Cerebellar cortex (tissue), 1 donor: ENCODE data around the gene STT3A.
A peak's percentile ranks its signal among the peaks of the same experiment; 100 is the strongest.

Source experiments
- DNase-seq: peaks from one replicate; pipeline ENCODE4 v3.0.0-alpha.2; 2015; ENCODE audit warnings: low spot score

The STT3A gene

GRCh38 chr11:125588505-125588904, 4.1 kb upstream of the STT3A start:
- no peak for DNase-seq

- DNase-seq = no peak
Observed at GRCh38 chr11:125591649-125592304, 875 bp upstream of the STT3A start.

DNA sequence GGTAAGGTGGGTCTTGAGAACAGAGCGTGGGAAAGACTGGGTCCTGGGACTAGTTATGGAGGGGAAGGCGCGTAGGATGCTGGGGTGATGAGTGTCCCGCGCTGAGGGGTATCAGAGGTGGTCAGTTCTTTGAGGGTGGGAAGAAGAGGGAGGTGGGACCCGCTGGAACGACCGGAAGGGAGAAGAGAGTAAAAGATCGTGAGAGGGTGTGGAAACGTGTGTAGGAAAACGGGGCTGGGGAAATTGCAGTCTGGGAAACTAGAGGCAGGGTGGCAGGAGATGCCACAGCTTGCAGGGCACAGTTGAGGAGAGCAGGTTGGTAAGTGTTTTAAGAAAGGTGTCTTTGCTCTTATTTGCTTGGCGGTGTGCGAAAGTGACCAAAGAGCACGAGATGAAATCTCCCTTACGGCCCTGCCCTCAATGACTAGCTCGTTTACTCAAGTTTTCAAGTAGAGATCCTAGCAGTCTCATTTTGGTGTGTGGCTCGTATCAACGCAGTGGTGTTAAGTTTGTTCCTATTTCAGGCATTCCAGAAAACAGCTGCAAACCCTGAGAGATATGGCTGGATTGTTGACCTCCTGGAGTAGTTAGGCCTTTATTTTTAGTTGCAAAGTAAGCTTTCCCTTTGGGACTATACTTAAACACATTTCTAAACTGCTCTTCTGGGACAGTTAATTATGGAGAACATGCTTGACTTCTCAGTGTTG, 615 bp downstream of the STT3A start:
- no peak for DNase-seq

DNA sequence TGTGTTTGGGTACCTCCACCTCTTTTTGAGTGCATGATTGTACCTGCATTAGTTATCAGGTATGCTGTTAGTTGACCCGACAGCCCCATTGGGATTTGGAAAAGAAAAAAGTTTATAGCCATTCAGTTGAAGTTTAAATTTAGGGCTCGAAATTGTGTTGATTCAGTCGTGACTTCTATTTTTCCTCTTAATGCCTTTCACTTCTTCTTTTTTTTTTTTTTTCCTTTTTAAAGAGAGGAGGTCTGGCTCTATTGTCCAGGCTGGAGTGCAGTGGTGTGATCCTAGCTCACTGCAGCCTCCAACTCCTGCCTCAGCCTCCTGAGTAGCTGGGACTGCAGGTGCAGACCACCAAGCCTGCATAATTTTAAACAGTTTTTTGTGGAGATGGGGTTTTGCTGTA, 2.3 kb downstream of the STT3A start:
- DNase-seq = no peak

DNA sequence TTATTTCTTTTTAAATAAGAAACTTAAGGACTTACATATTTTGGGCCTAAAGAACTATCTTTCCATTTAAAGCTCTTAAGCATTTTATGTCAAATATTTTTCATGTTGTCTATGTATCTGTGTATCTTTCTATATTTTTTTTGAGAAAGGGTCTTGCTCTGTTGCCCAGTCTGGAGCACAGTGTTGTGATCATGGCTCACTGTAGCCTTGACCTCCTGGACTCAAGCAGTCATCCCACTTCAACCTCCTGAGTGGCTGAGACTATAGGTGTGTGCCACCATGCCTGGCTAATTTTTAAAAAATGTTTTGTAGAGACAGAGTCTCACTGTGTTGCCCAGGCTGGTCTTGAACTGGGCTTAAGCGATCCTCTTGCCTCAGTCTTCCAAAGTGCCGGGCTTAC, 8.0 kb downstream of the STT3A start:
- DNase-seq = no peak

DNA sequence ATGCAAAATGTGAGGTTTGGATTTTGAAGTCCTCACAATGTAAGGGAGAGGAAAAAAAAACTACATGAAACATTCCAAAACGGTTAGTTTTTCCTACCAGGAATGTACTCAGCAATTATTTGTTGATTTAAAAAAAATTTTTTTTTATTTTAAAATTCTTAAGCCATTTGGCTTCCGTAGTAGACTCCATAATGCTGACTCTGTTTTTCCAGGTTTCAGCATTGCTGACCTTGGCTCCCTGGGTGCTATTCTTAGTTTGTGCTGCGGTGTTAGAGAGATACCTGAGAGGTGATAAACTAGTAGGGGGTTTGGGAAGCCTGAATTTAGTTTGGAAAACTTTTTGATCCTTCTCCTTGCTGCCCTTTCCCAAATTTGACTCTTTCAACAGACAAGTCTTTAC, 10.6 kb downstream of the STT3A start:
- DNase-seq = no peak

DNA sequence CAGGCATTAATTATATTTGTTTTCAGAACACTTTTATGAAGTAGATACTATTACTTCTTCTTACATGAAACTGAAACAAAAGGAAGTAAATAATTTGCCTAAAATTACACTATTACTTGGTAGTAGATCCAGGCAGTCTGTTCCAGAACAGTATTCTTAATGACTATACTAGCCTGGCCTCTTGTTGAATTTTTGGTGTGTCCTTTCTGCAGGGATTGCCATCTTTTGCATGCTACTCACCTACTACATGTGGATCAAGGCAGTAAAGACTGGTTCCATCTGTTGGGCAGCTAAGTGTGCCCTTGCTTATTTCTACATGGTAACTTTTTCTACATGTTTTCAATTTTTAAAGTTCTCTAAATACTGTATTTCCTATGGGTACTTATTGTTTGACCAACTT, 12.8 kb downstream of the STT3A start:
- DNase-seq = no peak

GRCh38 chr11:125609545-125609944, 16.9 kb downstream of the STT3A start:
- DNase-seq = no peak

- no peak for DNase-seq
Observed at GRCh38 chr11:125618383-125618782, 25.7 kb downstream of the STT3A start.

- DNase-seq = no peak
Observed at GRCh38 chr11:125621995-125622394, 29.3 kb downstream of the STT3A start.

GRCh38 chr11:125623064-125623463, 30.4 kb downstream of the STT3A start:
- no peak for DNase-seq

DNA sequence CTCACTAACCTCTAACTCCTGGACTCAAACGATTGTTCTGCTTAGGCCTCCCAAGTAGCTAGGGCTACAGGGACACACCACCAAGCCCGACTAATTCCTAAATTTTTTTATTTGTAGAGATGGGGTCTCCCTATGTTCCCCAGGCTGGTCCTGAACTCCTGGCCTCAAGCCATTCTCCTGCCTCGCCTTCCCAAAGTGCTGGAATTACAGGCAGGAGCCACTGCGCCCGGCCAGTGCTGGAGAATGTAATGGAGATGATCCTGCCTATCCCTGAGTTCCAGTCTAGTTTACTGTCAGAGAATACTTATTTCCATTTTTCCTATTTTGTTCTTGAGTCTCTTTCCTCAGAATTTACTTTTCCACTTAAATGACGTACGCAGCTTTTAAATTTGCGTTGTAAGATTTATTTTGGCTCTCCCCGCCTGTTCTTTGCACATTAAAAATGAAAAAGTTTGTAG, 32.1 kb downstream of the STT3A start, which contains the start of gene CHEK1:
Gene CHEK1 (plus strand): TSS at position 408 of the 458 bp plus-strand sequence. CDS start 1,606 bp downstream, outside the sequence.
- DNase-seq = no peak

DNA sequence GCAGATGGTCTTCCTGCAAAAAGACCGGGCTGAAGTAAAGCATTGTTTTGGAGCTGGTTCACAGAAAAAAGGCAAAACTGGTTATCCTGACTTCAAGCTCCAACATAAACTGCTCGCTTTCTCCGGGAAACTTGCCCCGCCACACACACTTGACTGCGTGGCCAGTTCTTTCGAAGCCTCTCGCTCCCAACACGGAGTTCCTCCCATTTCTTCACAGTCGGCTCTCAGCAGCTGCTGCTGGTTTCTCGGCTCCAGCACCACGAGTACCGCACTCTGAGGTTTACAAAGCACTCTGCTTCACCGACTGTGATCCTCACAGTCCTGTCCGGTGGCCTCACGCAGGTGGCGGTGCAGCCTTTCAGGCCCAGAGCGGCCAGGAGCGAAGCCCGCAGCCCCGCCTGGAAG, 32.6 kb downstream of the STT3A start:
- DNase-seq = no peak

DNA sequence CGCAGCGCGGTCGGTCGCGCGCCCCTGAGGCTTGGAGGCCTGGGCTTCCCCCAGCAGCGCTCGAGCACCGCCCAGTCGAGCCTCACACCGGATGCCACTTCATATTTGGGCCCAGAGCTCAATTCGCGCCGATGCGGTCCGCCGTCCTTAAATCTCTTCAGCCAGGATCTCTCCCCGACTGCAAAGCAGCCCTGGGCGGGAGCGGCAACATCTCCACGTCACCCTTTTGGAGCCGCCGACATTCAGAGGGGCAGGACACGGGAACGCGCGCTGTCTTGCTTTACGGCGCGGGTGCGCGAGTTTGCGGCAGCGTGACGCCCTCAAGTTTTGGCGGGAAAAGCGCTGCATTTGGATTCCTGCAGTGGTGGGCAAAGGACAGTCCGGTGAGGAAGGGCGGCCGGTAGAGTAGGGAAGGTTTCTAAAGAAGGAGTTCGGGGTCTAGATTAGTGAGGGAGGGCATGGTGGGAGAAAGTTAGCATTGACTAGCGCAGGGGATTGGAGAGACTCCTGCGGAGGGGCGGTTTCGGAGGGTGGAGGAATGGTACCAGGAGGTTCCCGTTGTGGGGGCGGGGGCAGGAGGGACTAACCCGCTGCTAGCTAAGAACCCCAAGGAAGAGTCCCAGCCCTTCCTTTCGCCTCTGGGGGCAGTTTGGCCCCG, 33.1 kb downstream of the STT3A start:
- DNase-seq = peak; percentile 91

GRCh38 chr11:125626288-125626950, 33.8 kb downstream of the STT3A start:
- no peak for DNase-seq

GRCh38 chr11:125627236-125627910, 34.7 kb downstream of the STT3A start:
- no peak for DNase-seq

GRCh38 chr11:125637840-125638239, 45.2 kb downstream of the STT3A start:
- DNase-seq = no peak

DNA sequence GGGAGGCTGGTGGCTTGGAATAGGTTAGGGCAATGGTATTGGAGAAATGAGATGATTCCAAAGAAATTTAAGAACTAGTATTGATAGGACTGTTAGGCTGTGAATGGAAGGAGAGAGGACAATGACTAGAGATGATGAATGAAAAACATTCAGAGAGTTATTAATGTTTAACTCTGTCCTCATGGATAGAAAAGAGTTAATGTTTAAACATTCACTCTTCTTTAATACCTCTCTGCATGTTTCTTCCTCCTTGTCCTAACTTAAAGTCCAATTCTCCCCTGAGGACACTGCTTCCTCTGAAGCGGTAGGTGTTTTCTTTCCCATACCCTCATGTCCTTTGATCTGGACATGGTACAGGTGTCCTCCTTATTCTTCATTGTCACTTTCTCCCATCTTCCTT, 45.7 kb downstream of the STT3A start:
- no peak for DNase-seq

GRCh38 chr11:125645871-125646270, 53.2 kb downstream of the STT3A start:
- DNase-seq = no peak

GRCh38 chr11:125649465-125650166, 57.0 kb downstream of the STT3A start:
- no peak for DNase-seq

DNA sequence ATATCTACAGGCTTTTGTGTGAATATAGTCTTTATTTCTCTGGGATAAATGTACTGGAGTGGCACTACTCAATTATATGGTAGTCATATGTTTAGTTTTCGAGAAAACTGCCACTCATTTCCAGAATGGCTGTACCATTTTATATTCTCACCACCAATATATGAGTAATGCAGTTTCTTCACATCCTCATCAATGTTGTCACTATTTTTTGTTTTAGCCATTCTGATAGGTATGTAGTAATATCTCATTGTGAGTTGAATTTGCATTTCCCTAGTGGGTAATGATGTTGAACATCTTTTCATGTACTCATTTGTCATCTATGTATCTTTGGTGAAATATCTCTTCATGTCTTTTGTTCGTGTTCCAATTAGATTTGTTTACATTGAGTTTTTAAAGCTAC, 70.0 kb downstream of the STT3A start:
- no peak for DNase-seq
